SU-DHL-6 (cell line): ENCODE data around the gene ZNF337.

Source experiments
- CTCF ChIP-seq: fragments of 200-600 bp; sonication (generic); IDR thresholded peaks from one replicate; pipeline ENCODE4 v1.5.1; 2017; ENCODE audit warnings: antibody characterized with exemption, mild to moderate bottlenecking, low read length, moderate library complexity; ENCODE audit not compliant: insufficient read depth, poor library complexity, severe bottlenecking
- EZH2phosphoT487 ChIP-seq: fragments of 200-600 bp; sonication (generic), shearing (Covaris generic); conservative IDR thresholded peaks from 2 replicates; pipeline ENCODE4 v1.6.1; 2018; ENCODE audit warnings: mild to moderate bottlenecking, antibody characterized with exemption, low read length, moderate library complexity, mixed read lengths

GRCh38 chr20:25692499-25692898 lies 4.2 kb downstream of the ZNF337 start:
- TF ChIP-seq EZH2phosphoT487: no peak
- no peak for TF ChIP-seq CTCF
